ENCODE measurements around the gene LATS2. TPM values are rescaled to one million over a fixed set of nuclear protein-coding genes. Genes with fewer than 3 reads are reported as not detected.

LATS2 gene
- total and polyA plus RNA-seq, 10 donors: 2.5 to 34.6 (median 22.6) TPM

- no peaks in the 10 kb centered on the region for H3K4me1 ChIP-seq
- intact Hi-C loops (cut with DNase I; ENCODE audit: low total_unique reads): no loop called here
- no peak overlapping the region for H3K4me3 ChIP-seq
- TF ChIP-seq POLR2AphosphoS5 (IDR thresholded peaks at IDR 0.05): no peak
- no peak for TF ChIP-seq POLR2A (IDR thresholded peaks at IDR 0.05)
- TF ChIP-seq CTCF (IDR thresholded peaks at IDR 0.05 in 8 of 11, conservative IDR thresholded peaks at IDR 0.05 in 3 of 11): no peak
- DNase-seq: no peak
- H3K27ac ChIP-seq: no peak overlapping the region
- peaks cover 0 to 4% (median 0%) of the 10 kb centered on the region in 8 donors for H3K9me3 ChIP-seq
- H3K36me3 ChIP-seq: no peaks in the 10 kb centered on the region
- no peaks in the 10 kb centered on the region for H3K27me3 ChIP-seq (replicated peaks in 1 of 7)
- WGBS, 5 donors: 80 to 90% (median 87%) methylated on average over 7 of the region's 7 CpGs
Measured at GRCh38 chr13:21100211-21100610, 38.8 kb upstream of the LATS2 start.

- WGBS, 5 donors: 55 to 79% (median 68%) methylated on average over 1 of the region's 1 CpG
- no peaks in the 10 kb centered on the region for H3K36me3 ChIP-seq
- no peak overlapping the region for H3K27ac ChIP-seq
- intact Hi-C loops (cut with DNase I; ENCODE audit: low total_unique reads): no loop called here
- no peaks in the 10 kb centered on the region for H3K4me1 ChIP-seq
- H3K9me3 ChIP-seq: no peaks in the 10 kb centered on the region
- TF ChIP-seq CTCF (IDR thresholded peaks at IDR 0.05 in 8 of 11, conservative IDR thresholded peaks at IDR 0.05 in 3 of 11) (no peak), POLR2AphosphoS5 (IDR thresholded peaks at IDR 0.05) (no peak), POLR2A (IDR thresholded peaks at IDR 0.05) (no peak)
- DNase-seq: no peak
- H3K27me3 ChIP-seq (replicated peaks in 1 of 7): no peaks in the 10 kb centered on the region
- H3K4me3 ChIP-seq: no peak overlapping the region
Measured at GRCh38 chr13:21095311-21095710, 33.9 kb upstream of the LATS2 start.

GRCh38 chr13:21089830-21090229 is 28.4 kb upstream of the LATS2 start:
- no peak overlapping the region for H3K27ac ChIP-seq
- no peak for DNase-seq
- no peaks in the 10 kb centered on the region for H3K9me3 ChIP-seq
- no peaks in the 10 kb centered on the region for H3K27me3 ChIP-seq (replicated peaks in 1 of 7)
- WGBS, 5 donors: 84 to 93% (median 88%) methylated on average over 3 of the region's 3 CpGs
- no peak overlapping the region for H3K4me3 ChIP-seq
- intact Hi-C loops (cut with DNase I; ENCODE audit: low total_unique reads): no loop called here
- no peaks in the 10 kb centered on the region for H3K36me3 ChIP-seq
- no peak for TF ChIP-seq POLR2AphosphoS5 (IDR thresholded peaks at IDR 0.05)
- TF ChIP-seq POLR2A (IDR thresholded peaks at IDR 0.05): no peak
- no peak for TF ChIP-seq CTCF (IDR thresholded peaks at IDR 0.05 in 8 of 11, conservative IDR thresholded peaks at IDR 0.05 in 3 of 11)
- H3K4me1 ChIP-seq: no peaks in the 10 kb centered on the region

GRCh38 chr13:21088534-21088933 is 27.1 kb upstream of the LATS2 start:
- TF ChIP-seq POLR2AphosphoS5 (IDR thresholded peaks at IDR 0.05) (no peak), CTCF (IDR thresholded peaks at IDR 0.05 in 8 of 11, conservative IDR thresholded peaks at IDR 0.05 in 3 of 11) (no peak), POLR2A (IDR thresholded peaks at IDR 0.05) (no peak)
- intact Hi-C loops (cut with DNase I; ENCODE audit: low total_unique reads): no loop called here

More at GRCh38 chr13:21088534-21088933, 27.1 kb upstream of the LATS2 start:
- DNase-seq: no peak
- Histone ChIP-seq H3K9me3 (no peaks in the 10 kb centered on the region), H3K27ac (no peak overlapping the region), H3K4me3 (no peak overlapping the region), H3K4me1 (no peaks in the 10 kb centered on the region), H3K27me3 (replicated peaks in 1 of 7) (no peaks in the 10 kb centered on the region), H3K36me3 (no peaks in the 10 kb centered on the region)
- WGBS, 5 donors: 90 to 98% (median 95%) methylated on average over 1 of the region's 1 CpG
